ENCODE results near the gene TM4SF20.
"Not testable (repeated sequence)": the region's sequence is repeated elsewhere in the genome, so short reads cannot be mapped to it uniquely, and the experiment has no call there.

TM4SF20 gene

GRCh38 chr2:227367427-227367795 lies 11.7 kb downstream of the TM4SF20 start:
- no peak for DNase-seq (ENCODE audit: low read depth)

DNA sequence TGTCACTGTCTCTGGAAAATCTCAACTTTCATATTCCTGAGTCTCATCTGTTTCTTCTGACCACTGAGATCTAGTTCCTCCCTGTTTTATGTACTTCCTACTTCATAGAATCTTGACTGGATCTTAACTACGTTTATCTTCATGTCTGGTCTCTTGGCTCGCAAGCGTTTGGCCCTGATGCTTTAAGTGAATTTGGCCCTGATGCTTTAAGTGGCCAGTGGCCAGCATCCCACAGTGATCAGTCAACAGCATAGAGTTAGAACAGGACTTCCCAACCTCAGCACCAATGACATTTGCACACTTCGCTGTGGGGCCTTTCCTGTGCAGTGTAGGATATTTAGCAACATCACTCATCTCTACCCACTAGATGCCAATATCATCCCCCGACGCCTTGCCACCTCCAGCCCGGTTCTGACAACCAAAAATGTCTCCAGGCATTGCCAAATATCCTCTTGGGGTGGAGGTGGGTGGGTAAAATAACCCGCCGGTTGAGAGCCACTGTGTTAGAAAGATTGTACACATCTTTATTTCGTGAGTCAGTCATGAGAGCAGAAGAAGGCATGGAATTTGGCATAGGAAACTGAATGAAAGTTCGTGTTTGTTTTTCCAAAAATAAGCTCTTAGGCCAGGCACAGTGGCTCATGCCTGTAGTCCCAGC lies 12.2 kb downstream of the TM4SF20 start:
- DNase-seq (ENCODE audit: low read depth), result no peak

GRCh38 chr2:227365833-227366232 lies 13.3 kb downstream of the TM4SF20 start:
- no peak for DNase-seq (ENCODE audit: low read depth)

- DNase-seq (ENCODE audit: low read depth), result not testable (repeated sequence)
These were observed 14.4 kb downstream of the TM4SF20 start for GRCh38 chr2:227364585-227365263.

GRCh38 chr2:227363756-227364155 lies 15.3 kb downstream of the TM4SF20 start:
- no peak for DNase-seq (ENCODE audit: low read depth)

GRCh38 chr2:227360351-227360750 lies 18.8 kb downstream of the TM4SF20 start:
- DNase-seq (ENCODE audit: low read depth), result no peak

- DNase-seq (ENCODE audit: low read depth), result no peak
These were observed 27.5 kb downstream of the TM4SF20 start for GRCh38 chr2:227351639-227352038.

DNA sequence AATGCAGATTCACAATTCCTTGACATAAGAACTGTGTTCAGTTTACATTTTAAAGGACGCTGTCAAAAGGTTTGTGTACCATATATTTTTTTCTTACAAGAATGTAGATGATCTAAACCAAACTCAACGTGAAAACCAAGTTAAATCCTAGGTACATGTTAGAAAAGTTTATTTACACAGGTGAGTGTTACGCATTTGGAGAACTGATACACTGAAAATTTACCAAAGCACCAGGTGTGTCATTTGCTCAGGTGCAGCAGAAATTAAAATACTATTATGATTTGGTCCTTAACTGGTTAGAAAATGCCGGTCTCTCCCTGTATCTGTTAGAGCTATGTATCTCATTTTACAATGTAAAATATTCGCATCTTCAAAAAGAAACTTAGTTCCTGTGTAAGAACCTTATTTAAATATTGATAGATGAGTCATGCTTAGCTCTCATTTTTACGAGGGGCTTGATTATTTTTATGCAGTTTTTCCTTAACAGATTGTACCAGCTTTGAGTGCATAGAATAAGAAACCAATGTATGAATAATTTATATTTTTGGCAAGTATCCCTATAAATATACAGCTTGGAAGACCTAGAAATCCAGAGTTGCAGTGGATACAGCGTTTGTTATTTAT lies 29.0 kb downstream of the TM4SF20 start:
- no peak for DNase-seq (ENCODE audit: low read depth)

GRCh38 chr2:227348324-227348723 lies 30.8 kb downstream of the TM4SF20 start:
- no peak for DNase-seq (ENCODE audit: low read depth)

GRCh38 chr2:227347117-227347516 lies 32.0 kb downstream of the TM4SF20 start:
- DNase-seq (ENCODE audit: low read depth), result no peak

GRCh38 chr2:227344231-227344630 lies 34.9 kb downstream of the TM4SF20 start:
- no peak for DNase-seq (ENCODE audit: low read depth)

GRCh38 chr2:227341553-227341952 lies 37.6 kb downstream of the TM4SF20 start:
- no peak for DNase-seq (ENCODE audit: low read depth)

DNA sequence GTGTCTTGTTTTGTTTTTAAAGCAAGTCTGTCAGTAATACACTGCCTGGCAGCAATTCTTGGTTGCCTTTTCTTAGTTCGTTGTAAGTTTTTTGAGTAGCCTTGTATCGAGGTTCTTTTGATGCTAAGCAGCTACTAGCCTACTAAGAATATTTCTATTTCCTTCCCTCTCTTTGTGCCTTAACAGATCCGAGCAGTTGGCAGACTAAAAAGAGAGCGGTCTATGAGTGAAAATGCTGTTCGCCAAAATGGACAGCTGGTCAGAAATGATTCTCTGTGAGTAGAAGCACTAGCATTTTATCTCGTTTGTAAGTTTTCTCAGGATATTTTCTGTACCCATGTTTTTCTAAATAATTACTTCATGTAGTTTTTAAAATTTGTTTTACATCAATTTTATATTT lies 39.0 kb downstream of the TM4SF20 start:
- DNase-seq (ENCODE audit: low read depth), result no peak

- no peak for DNase-seq (ENCODE audit: low read depth)
These were observed 40.0 kb downstream of the TM4SF20 start for GRCh38 chr2:227339098-227339599.

DNA sequence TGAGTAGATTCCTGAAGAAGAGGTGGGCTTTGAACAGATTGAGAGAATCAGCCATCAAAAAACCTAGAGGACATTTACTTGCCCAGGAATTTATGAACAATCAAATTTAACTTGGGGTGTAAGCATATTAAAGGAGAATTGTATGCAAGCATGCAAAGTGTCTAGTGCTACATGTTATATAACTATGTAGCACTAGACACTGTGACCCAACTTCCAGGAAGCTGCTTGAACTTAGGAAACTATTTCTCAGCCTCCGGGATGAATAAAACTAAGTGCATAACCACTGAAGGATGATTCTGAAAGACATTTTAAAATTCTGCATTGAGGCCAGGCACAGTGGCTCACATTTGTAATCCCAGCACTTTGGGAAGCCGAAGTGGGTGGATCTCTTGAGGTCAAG lies 41.7 kb downstream of the TM4SF20 start:
- DNase-seq (ENCODE audit: low read depth), result no peak

- DNase-seq (ENCODE audit: low read depth), result no peak
These were observed 43.4 kb downstream of the TM4SF20 start for GRCh38 chr2:227335713-227336112.

- no peak for DNase-seq (ENCODE audit: low read depth)
These were observed 52.3 kb downstream of the TM4SF20 start for GRCh38 chr2:227326783-227327182.

DNA sequence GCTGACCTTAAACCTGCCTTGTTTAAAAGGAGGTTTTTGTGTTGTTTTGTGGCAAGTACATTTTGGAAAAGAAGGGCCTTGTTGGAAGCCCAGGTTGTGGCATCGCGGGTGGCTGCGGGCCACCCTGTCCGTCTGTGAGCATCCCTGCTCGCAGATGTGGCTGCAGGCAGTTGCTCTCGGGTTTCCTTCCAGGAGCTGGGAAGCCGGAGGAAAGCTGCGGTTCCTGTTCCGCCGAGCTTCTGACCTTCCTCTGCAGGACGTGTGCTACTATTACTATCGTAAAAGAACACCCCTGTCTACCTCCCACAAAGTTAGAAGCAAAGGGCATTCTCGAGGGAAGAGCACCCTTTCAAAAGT lies 53.3 kb downstream of the TM4SF20 start:
- DNase-seq (ENCODE audit: low read depth), result no peak

DNA sequence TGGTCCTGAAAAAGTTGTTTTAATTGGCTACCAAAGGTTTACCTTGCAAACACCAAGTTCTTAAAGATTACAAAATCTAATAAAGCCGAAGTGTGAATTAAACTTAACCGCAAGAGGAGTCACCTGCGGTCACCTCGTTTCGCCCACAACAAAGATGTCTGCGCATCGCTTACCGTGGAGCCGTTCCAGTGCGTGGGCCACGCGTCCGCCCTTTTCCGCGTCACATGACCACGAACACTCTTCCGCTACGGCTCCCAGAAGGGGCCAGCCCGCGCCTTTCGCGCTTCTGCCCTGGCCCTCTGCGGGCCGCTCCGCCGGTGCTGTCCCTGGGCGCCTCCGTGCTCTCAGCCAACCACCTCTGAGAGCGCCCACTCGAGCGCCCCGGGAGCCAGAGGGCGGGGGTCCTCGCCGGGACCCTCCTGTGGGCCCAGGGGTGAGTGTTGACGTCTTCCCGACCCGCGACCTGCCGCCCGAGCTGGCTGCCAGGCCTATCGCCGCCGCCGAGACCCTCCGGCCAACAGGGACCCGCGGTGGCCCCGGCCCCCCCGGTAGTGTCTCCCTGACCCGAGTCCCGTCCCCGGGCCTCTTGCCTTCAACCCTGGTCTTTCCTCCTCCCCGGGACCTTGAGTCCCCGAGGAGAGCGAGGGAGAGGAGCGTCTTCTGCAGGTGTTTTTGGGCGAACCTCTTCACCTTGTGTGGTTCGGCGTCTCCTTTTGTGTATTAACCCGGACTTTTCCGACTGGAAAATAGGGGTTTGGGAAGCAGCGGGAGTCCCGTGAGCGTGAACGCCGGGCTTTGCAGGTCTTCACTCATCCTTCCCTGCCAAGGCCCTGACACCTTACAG lies 53.9 kb downstream of the TM4SF20 start, which contains the start of gene MFF:
Gene MFF (plus strand): TSS at position 257 of the 844 bp plus-strand sequence. CDS start 5,415 bp downstream, outside the sequence.
- DNase-seq (ENCODE audit: low read depth), result peak; percentile 92

- no peak for DNase-seq (ENCODE audit: low read depth)
These were observed 54.5 kb downstream of the TM4SF20 start for GRCh38 chr2:227324642-227324994.

- no peak for DNase-seq (ENCODE audit: low read depth)
These were observed 55.3 kb downstream of the TM4SF20 start for GRCh38 chr2:227323818-227324217.

DNA sequence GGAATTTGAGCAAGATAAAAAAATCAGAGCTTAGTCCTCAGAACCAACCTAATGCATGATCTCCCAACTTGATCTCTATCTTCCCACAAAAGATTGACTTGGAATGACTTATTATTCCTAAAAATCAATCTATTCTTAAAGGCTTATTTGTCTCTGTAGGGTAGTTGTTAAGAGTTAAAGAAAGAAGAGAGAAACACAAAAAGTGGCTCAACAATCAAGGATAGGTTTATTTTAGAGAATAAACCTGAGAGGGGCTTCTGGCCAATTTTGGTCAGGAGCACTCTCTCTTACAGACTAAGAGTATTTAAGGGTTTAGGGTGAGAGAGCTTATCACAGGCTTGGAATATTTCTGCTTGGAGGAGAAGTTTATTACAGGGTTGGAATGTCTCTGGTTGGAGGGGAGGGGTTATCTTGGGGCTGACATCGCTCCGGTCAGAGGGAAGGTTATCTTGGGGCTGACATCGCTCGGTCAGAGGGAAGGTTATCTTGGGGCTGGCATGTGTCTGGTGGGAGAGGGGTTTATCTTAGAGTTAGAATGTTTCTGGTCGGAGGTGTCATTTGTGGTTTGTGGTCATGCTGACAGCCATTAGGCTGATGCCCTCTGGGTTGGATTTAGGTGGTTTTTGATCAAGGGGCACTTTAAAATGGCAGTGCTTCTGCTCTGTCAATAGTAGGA lies 56.4 kb downstream of the TM4SF20 start:
- DNase-seq (ENCODE audit: low read depth), result no peak
